Neural crest cell (in vitro differentiated cells): ENCODE results near the gene TTYH2. TPM values are rescaled to one million over a fixed set of nuclear protein-coding genes. Genes with fewer than 3 reads are reported as not detected.

Experiments
- DNase-seq: peaks from one replicate; pipeline ENCODE4 v3.0.0; 2021; ENCODE audit warnings: low read depth, mixed read lengths, low spot score
- H3K27ac Mint-ChIP-seq: one replicate; pipeline ENCODE4 v1.8.0; 2021; ENCODE audit warnings: mild to moderate bottlenecking, mixed read lengths; ENCODE audit not compliant: unreplicated experiment
- H3K27me3 Mint-ChIP-seq: 2 replicates; pipeline ENCODE4 v1.8.0; 2021; ENCODE audit warnings: low read depth, mild to moderate bottlenecking, mixed read lengths
- H3K36me3 Mint-ChIP-seq: 2 replicates; pipeline ENCODE4 v1.8.0; 2021; ENCODE audit warnings: low read depth, mild to moderate bottlenecking, mixed read lengths
- H3K4me1 Mint-ChIP-seq: 2 replicates; pipeline ENCODE4 v1.8.0; 2021; ENCODE audit warnings: mixed read lengths
- H3K4me3 Mint-ChIP-seq: one replicate; pipeline ENCODE4 v1.8.0; 2021; ENCODE audit warnings: mild to moderate bottlenecking, mixed read lengths
- H3K9me3 Mint-ChIP-seq: 2 replicates; pipeline ENCODE4 v1.8.0; 2021; ENCODE audit warnings: mixed read lengths
- CTCF ChIP-seq: fragments of 200-600 bp; sonication (generic); conservative IDR thresholded peaks from 2 replicates; pipeline ENCODE4 v1.5.0; 2021; ENCODE audit warnings: antibody characterized with exemption, mild to moderate bottlenecking
- total RNA-seq: library from RNA; stranded (reverse); gene quantifications from 2 replicates; pipeline ENCODE4 v1.2.1, GENCODE V29; 2021

Gene TTYH2
- total RNA-seq, 1 donor from 2014 or later = 3.0 TPM

GRCh38 chr17:74251051-74251450, 37.7 kb downstream of the TTYH2 start:
- H3K4me3 Mint-ChIP-seq = no peak overlapping the region
- H3K27ac Mint-ChIP-seq = no peak overlapping the region
- DNase-seq = no peak
- no peaks in the 10 kb centered on the region for H3K9me3 Mint-ChIP-seq
- H3K36me3 Mint-ChIP-seq = no peaks in the 10 kb centered on the region
- peaks cover 27% of the 10 kb centered on the region for H3K4me1 Mint-ChIP-seq
- no peaks in the 10 kb centered on the region for H3K27me3 Mint-ChIP-seq
- no peak for TF ChIP-seq CTCF

DNA sequence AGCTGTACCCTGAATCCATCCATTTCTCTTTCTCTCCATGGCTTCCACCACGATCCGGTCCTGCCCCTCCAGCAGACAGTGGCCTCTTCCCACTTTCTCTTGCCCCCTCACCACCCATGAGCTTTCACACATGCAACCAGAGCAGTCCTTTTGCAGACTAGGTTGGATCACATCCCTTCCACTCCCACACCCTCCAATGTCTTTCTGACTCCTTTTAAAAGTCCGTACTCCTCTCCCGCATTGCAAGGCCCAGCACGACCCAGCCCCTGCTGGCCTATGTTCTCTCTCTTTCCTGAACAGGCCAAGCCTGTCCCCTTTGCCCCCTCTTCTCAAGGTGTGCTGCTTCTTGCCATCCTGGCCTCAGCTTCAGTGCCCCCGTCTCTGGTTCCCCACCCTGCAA, 38.2 kb downstream of the TTYH2 start:
- no peak overlapping the region for H3K27ac Mint-ChIP-seq
- H3K4me1 Mint-ChIP-seq = peaks cover 22% of the 10 kb centered on the region

GRCh38 chr17:74252211-74252610, 38.8 kb downstream of the TTYH2 start:
- DNase-seq = no peak

More for the DNA sequence above, 38.2 kb downstream of the TTYH2 start:
- no peaks in the 10 kb centered on the region for H3K36me3 Mint-ChIP-seq
- H3K4me3 Mint-ChIP-seq = no peak overlapping the region
- H3K9me3 Mint-ChIP-seq = no peaks in the 10 kb centered on the region
- DNase-seq = no peak
- TF ChIP-seq CTCF = no peak
- H3K27me3 Mint-ChIP-seq = no peaks in the 10 kb centered on the region

DNA sequence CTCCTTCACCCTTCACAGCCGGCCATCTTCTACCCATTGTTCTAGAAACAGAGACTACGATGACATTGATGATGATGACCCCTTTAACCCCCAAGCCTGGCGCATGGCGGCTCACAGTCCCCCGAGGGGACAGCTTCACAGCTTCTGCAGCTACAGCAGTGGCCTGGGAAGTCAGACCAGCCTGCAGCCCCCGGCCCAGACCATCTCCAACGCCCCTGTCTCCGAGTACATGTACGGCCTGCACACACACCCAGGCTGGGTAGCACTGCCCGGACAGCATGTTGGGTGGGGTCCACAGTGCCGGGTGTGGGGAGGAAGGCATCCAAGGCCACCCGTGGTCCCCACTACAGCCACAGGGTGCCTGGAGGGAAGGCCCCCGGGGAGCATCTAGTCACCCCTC, 39.7 kb downstream of the TTYH2 start:
- H3K27me3 Mint-ChIP-seq = no peaks in the 10 kb centered on the region

More at GRCh38 chr17:74252211-74252610, 38.8 kb downstream of the TTYH2 start:
- H3K27ac Mint-ChIP-seq = peak overlapping the region; percentile 94
- H3K4me1 Mint-ChIP-seq = peaks cover 20% of the 10 kb centered on the region
- TF ChIP-seq CTCF = no peak
- no peaks in the 10 kb centered on the region for H3K36me3 Mint-ChIP-seq
- no peaks in the 10 kb centered on the region for H3K9me3 Mint-ChIP-seq
- H3K27me3 Mint-ChIP-seq = no peaks in the 10 kb centered on the region
- H3K4me3 Mint-ChIP-seq = no peak overlapping the region

GRCh38 chr17:74257311-74257710, 43.9 kb downstream of the TTYH2 start:
- H3K27me3 Mint-ChIP-seq = peaks cover 16% of the 10 kb centered on the region
- H3K27ac Mint-ChIP-seq = no peak overlapping the region
- H3K9me3 Mint-ChIP-seq = no peaks in the 10 kb centered on the region
- DNase-seq = no peak
- no peak overlapping the region for H3K4me3 Mint-ChIP-seq
- peaks cover 10% of the 10 kb centered on the region for H3K4me1 Mint-ChIP-seq
- H3K36me3 Mint-ChIP-seq = no peaks in the 10 kb centered on the region
- TF ChIP-seq CTCF = no peak

More for the DNA sequence above, 39.7 kb downstream of the TTYH2 start:
- no peak overlapping the region for H3K27ac Mint-ChIP-seq
- no peak for DNase-seq
- no peaks in the 10 kb centered on the region for H3K9me3 Mint-ChIP-seq
- peaks cover 17% of the 10 kb centered on the region for H3K4me1 Mint-ChIP-seq
- H3K4me3 Mint-ChIP-seq = no peak overlapping the region
- TF ChIP-seq CTCF = no peak
- H3K36me3 Mint-ChIP-seq = no peaks in the 10 kb centered on the region
